ENCODE results near the gene FAM83F.

FAM83F gene

GRCh38 chr22:39995393-39996252, 869 bp downstream of the FAM83F start:
- Mint-ChIP-seq H3K27ac (no peak overlapping the region), H3K27me3 (peaks cover 33% of the 10 kb centered on the region), H3K4me1 (ENCODE audit: low read depth) (peaks cover 8% of the 10 kb centered on the region), H3K36me3 (ENCODE audit: low read depth) (no peaks in the 10 kb centered on the region), H3K4me3 (peak overlapping the region; percentile 17), H3K9me3 (no peaks in the 10 kb centered on the region)
- no peak for DNase-seq

- DNase-seq = no peak
- H3K27ac Mint-ChIP-seq = no peak overlapping the region
- no peaks in the 10 kb centered on the region for H3K36me3 Mint-ChIP-seq (ENCODE audit: low read depth)
- H3K4me1 Mint-ChIP-seq (ENCODE audit: low read depth) = peaks cover 8% of the 10 kb centered on the region
- peaks cover 33% of the 10 kb centered on the region for H3K27me3 Mint-ChIP-seq
- H3K9me3 Mint-ChIP-seq = no peaks in the 10 kb centered on the region
- no peak overlapping the region for H3K4me3 Mint-ChIP-seq
Measured at GRCh38 chr22:39996732-39997131, 2.0 kb downstream of the FAM83F start.

GRCh38 chr22:39997421-39997820, 2.7 kb downstream of the FAM83F start:
- no peak for DNase-seq
- peaks cover 33% of the 10 kb centered on the region for H3K27me3 Mint-ChIP-seq
- H3K4me3 Mint-ChIP-seq = no peak overlapping the region
- peaks cover 8% of the 10 kb centered on the region for H3K4me1 Mint-ChIP-seq (ENCODE audit: low read depth)
- no peaks in the 10 kb centered on the region for H3K36me3 Mint-ChIP-seq (ENCODE audit: low read depth)
- no peaks in the 10 kb centered on the region for H3K9me3 Mint-ChIP-seq
- no peak overlapping the region for H3K27ac Mint-ChIP-seq

- Mint-ChIP-seq H3K27ac (no peak overlapping the region), H3K9me3 (no peaks in the 10 kb centered on the region), H3K36me3 (ENCODE audit: low read depth) (no peaks in the 10 kb centered on the region), H3K27me3 (peaks cover 32% of the 10 kb centered on the region), H3K4me1 (ENCODE audit: low read depth) (peaks cover 8% of the 10 kb centered on the region), H3K4me3 (no peak overlapping the region)
- DNase-seq = no peak
Measured at GRCh38 chr22:39997939-39998726, 3.4 kb downstream of the FAM83F start.

- Mint-ChIP-seq H3K4me1 (ENCODE audit: low read depth) (peaks cover 2% of the 10 kb centered on the region), H3K36me3 (ENCODE audit: low read depth) (no peaks in the 10 kb centered on the region), H3K9me3 (no peaks in the 10 kb centered on the region), H3K27me3 (peaks cover 23% of the 10 kb centered on the region), H3K27ac (no peak overlapping the region), H3K4me3 (no peak overlapping the region)
- DNase-seq = no peak
Measured at GRCh38 chr22:39999144-39999757, 4.5 kb downstream of the FAM83F start.

GRCh38 chr22:40000171-40000570, 5.4 kb downstream of the FAM83F start:
- Mint-ChIP-seq H3K9me3 (no peaks in the 10 kb centered on the region), H3K4me1 (ENCODE audit: low read depth) (no peaks in the 10 kb centered on the region), H3K27ac (no peak overlapping the region), H3K36me3 (ENCODE audit: low read depth) (no peaks in the 10 kb centered on the region), H3K27me3 (peaks cover 23% of the 10 kb centered on the region), H3K4me3 (no peak overlapping the region)
- no peak for DNase-seq

- Mint-ChIP-seq H3K27ac (no peak overlapping the region), H3K9me3 (no peaks in the 10 kb centered on the region), H3K36me3 (ENCODE audit: low read depth) (no peaks in the 10 kb centered on the region), H3K4me3 (no peak overlapping the region), H3K4me1 (ENCODE audit: low read depth) (no peaks in the 10 kb centered on the region), H3K27me3 (peaks cover 16% of the 10 kb centered on the region)
- no peak for DNase-seq
Measured at GRCh38 chr22:40001106-40001505, 6.4 kb downstream of the FAM83F start.

GRCh38 chr22:40001800-40002577, 7.2 kb downstream of the FAM83F start:
- Mint-ChIP-seq H3K4me3 (no peak overlapping the region), H3K27ac (no peak overlapping the region), H3K27me3 (peaks cover 9% of the 10 kb centered on the region), H3K9me3 (no peaks in the 10 kb centered on the region), H3K4me1 (ENCODE audit: low read depth) (no peaks in the 10 kb centered on the region), H3K36me3 (ENCODE audit: low read depth) (no peaks in the 10 kb centered on the region)
- DNase-seq = no peak

GRCh38 chr22:40002935-40003715, 8.4 kb downstream of the FAM83F start:
- Mint-ChIP-seq H3K27ac (no peak overlapping the region), H3K4me1 (ENCODE audit: low read depth) (no peaks in the 10 kb centered on the region), H3K27me3 (peaks cover 8% of the 10 kb centered on the region), H3K4me3 (no peak overlapping the region), H3K36me3 (ENCODE audit: low read depth) (no peaks in the 10 kb centered on the region), H3K9me3 (no peaks in the 10 kb centered on the region)
- DNase-seq = no peak

- DNase-seq = no peak
- Mint-ChIP-seq H3K4me1 (ENCODE audit: low read depth) (peaks cover 7% of the 10 kb centered on the region), H3K9me3 (no peaks in the 10 kb centered on the region), H3K4me3 (no peak overlapping the region), H3K27me3 (peaks cover 23% of the 10 kb centered on the region), H3K36me3 (ENCODE audit: low read depth) (no peaks in the 10 kb centered on the region), H3K27ac (no peak overlapping the region)
Measured at GRCh38 chr22:40004836-40005235, 10.1 kb downstream of the FAM83F start.

GRCh38 chr22:40006641-40007040, 11.9 kb downstream of the FAM83F start:
- peaks cover 23% of the 10 kb centered on the region for H3K27me3 Mint-ChIP-seq
- DNase-seq = no peak
- H3K4me3 Mint-ChIP-seq = no peak overlapping the region
- H3K36me3 Mint-ChIP-seq (ENCODE audit: low read depth) = no peaks in the 10 kb centered on the region
- H3K27ac Mint-ChIP-seq = no peak overlapping the region
- peaks cover 12% of the 10 kb centered on the region for H3K4me1 Mint-ChIP-seq (ENCODE audit: low read depth)
- H3K9me3 Mint-ChIP-seq = no peaks in the 10 kb centered on the region

GRCh38 chr22:40007853-40008710, 13.3 kb downstream of the FAM83F start:
- Mint-ChIP-seq H3K9me3 (no peaks in the 10 kb centered on the region), H3K4me3 (no peak overlapping the region), H3K4me1 (ENCODE audit: low read depth) (peaks cover 12% of the 10 kb centered on the region), H3K27ac (no peak overlapping the region), H3K27me3 (peaks cover 23% of the 10 kb centered on the region), H3K36me3 (ENCODE audit: low read depth) (no peaks in the 10 kb centered on the region)
- DNase-seq = no peak

GRCh38 chr22:40008726-40009291, 14.1 kb downstream of the FAM83F start:
- Mint-ChIP-seq H3K27me3 (peaks cover 23% of the 10 kb centered on the region), H3K27ac (no peak overlapping the region), H3K4me1 (ENCODE audit: low read depth) (peaks cover 12% of the 10 kb centered on the region), H3K4me3 (no peak overlapping the region), H3K36me3 (ENCODE audit: low read depth) (no peaks in the 10 kb centered on the region), H3K9me3 (no peaks in the 10 kb centered on the region)
- DNase-seq = no peak
